Activated CD4-positive, alpha-beta T cell treated with anti-CD3 and anti-CD28 coated beads, Interleukin-2, amount 50 U/mL, for 24 hours (primary cell): Measurements from ENCODE around the gene ZNF491.
"Not testable (repeated sequence)": the region's sequence is repeated elsewhere in the genome, so short reads cannot be mapped to it uniquely, and the experiment has no call there.

Experiments used
- DNase-seq, 2 donors: peaks; one replicate each; pipeline ENCODE4 v3.0.0-alpha.2; 2020; ENCODE audit warnings: low read depth in 1 of 2, low spot score in 1 of 2

ZNF491 gene

DNA sequence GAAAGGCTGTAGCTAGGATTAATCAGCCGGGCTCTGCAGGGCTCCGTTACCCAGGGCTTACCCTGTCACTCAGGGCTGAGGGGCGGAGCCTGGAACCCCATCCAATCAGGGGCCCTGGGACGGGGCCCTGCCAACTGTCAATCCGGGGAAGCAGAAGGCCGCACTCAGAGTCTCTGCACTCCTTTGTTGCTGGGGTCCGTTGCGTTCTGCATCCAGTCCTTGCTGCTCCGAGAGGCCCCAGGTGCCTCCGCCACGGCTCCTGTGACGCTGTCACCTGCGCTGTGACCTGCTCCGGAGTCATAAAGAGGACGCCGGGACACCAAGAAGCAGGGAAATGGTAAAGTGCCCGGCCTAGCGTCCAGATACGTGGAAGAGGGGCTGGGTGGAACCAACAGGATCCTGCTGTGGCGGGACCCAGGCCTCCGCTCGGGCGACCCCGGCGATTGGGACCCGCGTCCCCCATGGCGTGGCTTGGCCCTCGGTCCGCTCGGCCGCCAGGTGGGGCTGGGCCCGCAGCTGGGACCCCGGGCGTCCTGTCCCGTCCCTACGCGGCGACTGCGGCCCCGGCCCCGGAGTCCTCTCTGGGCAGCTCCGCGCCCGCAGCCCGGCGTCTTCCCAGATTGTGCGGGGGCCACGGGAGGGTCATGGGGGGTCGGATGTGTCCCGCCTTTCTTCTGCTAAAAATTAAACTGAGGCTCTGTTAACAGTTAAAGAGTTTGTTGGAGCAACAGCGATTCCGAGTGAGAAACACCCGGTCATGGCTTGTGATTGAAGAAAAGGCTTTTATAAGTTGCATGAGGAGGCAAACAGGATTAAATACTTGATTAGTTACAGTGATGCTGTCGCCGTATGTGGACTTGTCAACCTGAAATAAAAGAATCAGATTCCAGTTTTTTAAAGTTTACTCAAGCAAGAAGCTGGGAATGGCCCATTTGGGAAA lies at the start of gene ZNF491:
ZNF491 (plus strand) TSS at position 133 of the 940 bp plus-strand sequence. CDS start 7,431 bp downstream, outside the sequence.
- peak; percentile 60 to 81 for DNase-seq

DNA sequence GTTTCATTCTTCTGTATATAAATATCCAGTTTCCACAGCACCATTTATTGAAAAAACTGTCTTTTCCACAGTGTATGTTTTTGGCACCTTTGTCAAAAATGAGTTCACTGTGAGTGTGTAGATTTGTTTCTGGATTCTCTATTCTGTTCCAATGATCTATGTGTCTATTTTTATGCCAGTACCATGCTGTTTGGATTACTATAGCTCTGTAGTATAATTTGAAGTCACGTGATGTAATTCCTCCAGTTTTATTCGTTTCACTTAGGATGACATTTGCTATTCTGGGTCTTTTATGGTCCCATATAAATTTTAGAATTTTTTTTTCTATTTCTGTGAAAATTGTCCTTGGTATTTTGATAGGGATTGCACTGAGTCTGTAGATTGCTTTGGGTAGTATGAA lies 48.6 kb upstream of the ZNF491 start:
- DNase-seq = no peak

DNA sequence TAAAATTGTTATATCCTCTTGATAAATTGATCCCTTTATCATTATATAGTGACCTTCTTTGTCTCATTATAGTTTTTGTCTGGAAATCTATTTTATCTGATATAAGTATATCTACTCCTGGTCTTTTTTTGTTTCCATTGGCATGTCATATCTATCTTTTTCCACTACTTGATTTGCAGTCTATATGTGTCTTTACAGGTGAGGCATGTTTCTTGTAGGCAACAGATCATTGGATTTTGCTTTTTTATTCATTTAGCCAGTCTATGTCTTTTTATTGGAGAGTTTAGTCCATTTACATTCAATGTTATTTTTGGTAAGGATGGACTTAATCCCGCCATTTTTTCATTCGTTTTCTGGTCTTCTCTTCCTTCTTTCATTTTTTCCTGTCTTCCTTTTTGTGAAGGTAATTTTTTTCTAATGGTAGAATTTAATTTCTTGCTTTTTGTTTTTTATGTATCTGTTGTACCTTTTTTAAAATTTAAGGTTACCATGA lies 46.0 kb upstream of the ZNF491 start:
- no peak for DNase-seq

- DNase-seq = no peak
Measured at GRCh38 chr19:11754663-11755062, 43.7 kb upstream of the ZNF491 start.

DNA sequence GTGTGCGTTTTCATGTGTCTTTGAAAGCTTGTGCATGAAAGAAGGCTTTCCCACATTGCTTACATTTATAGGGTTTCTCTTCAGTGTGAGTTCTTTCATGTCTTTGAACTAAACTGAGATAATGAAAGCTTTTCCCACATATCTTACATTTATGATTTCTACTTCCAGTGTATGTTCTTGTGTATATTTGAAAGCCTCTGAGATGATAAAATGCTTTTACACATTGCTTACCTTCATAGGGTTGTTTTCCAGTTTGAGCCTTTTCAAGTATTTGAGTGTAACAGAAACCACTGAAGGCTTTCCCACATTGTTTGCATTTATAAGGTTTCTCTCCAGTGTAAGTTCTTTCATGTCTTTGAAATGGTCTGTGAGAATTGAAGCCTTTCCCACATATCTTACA lies 41.4 kb upstream of the ZNF491 start:
- no peak for DNase-seq

GRCh38 chr19:11759805-11760204 lies 38.5 kb upstream of the ZNF491 start:
- DNase-seq = no peak

DNA sequence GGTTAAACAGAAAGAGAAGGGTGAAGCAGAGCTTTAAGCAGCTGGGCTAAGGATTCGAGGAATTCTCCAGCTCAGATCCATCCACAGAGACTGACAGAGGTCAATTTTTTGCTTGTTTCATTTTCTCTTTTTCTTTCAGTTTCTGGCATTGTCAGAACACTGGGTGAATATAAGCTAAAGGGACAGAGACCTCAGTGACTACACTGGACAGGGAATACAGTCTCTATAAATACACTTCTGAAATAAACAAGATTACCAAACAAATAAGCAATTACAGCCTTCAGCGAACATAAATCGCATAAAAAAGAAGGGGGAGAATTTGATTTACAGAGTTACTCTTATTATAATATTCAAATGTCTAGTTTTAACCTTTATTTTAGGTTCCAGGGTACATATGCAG lies 35.2 kb upstream of the ZNF491 start:
- DNase-seq = no peak

DNA sequence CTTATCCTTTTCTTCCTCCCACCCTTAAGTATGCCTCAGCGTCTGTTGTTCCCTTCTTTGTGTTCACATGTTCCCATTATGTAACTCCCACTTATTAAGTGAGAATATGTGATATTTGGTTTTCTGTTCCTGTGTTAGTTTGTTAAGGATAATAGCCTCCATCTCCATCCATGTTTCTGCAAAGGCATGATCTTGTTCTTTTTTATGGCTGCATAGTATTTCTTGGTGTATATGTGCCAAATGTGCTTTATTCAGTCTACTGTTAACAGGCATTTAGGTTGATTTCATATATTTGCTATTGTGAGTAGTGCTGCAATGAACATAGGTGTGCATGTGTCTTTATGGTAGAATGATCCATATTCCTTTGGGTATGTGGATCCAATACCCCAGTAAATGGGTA lies 34.7 kb upstream of the ZNF491 start:
- DNase-seq = no peak

DNA sequence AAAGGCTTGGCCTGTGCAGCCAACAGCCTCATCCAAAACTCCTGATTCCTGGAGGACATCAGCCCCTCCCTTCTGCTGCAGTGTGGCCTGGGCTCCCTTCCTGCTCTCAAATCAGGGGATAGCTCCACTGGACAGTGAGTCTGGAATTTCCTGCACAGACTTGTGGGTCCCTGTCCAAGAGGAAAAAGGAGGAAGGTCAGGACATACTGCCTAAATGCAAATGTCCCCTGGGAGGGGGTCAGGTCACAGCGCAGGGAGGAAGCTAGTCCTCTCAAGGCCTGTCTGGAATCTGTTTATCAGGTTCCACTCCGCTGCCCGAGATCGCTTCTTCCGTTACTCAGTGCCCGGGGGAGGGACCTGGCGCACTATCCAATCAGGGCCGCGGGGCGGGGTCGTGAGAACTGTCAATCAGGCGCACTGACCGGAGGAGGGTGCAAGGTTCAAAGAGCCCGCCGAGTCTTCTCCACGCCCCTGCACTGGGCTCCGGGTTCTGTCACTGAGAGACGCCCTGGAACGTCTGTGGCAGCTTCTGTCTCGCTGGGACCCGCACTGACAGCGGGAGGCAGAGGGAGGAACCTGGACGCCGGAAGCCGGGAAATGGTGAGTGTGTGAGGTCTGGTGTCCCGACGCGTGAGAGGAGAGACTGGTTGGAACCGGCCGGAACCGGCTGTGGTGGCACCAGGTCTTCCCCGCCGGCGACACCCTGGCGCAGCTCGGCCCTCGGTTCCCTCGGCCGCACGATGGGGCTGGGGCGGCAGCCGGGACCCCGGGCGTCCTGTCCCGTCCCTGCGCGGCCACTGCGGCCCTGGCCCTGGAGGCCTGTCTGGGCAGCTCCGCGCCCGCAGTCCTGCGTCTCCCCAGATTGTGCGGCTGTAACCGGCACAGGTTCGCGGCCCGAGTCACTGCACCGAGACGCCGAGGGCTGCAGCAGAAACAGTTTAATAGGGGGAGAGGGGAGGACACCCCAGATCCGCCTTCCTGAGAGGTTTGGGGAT lies 31.4 kb upstream of the ZNF491 start, which contains the start of gene ZNF441:
ZNF441 (plus strand) TSS at position 404 of the 995 bp plus-strand sequence; CDS start at position 598, 194 bp downstream.
- DNase-seq = peak; percentile 88 to 94

DNA sequence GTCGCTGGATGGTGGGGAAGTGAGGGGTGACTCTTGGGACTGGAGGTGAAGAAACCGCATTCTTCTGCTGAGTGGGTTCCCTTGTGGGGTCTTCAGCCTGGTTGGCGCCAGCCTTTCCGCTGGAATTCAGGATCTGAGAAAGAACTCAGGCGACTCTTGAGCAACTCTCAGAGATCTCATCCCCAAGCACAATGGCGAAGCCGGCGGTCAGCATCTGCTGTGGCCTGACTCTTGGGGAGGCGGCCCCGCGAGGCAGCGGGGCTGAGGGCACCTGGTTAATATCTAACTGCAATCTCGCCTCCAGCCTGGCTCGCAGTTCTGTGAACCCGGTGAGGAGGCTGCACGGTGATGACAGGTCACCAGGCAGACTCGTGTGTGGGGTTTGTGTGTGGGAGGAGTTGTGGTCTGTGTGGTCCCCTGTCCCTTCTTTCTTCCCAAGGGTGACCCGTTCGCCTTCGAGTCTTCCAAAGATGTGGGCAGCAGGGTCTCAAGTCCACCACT lies 30.6 kb upstream of the ZNF491 start:
- DNase-seq = no peak

GRCh38 chr19:11769995-11770394 lies 28.3 kb upstream of the ZNF491 start:
- no peak for DNase-seq

GRCh38 chr19:11771520-11771919 lies 26.8 kb upstream of the ZNF491 start:
- DNase-seq = not testable (repeated sequence)

GRCh38 chr19:11776669-11777068 lies 21.7 kb upstream of the ZNF491 start:
- not testable (repeated sequence) for DNase-seq

DNA sequence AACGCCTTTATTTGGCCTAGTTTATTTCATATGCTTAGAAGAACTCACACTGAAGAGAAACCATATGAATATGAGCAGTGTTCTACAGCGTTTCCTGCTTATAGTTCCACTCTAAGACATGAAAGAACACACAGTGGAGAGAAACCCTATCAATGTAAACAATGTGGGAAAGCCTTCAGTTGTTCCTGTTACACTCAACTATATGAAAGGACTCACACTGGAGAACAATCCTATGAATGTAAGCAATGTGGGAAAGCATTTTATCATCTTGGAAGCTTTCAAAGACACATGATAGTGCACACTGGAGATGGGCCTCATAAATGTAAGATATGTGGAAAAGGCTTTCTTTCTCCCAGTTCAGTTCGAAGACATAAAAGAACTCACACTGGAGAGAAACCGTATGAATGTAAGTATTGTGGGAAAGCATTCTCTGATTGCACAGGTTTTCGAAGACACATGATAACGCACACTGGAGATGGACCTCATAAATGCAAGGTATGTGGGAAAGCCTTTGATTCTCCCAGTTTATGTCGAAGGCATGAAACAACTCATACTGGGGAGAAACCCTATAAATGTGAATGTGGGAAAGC lies 17.8 kb upstream of the ZNF491 start:
- DNase-seq = no peak

GRCh38 chr19:11781295-11782057 lies 16.8 kb upstream of the ZNF491 start:
- DNase-seq = no peak

- no peak for DNase-seq
Measured at GRCh38 chr19:11783767-11784166, 14.6 kb upstream of the ZNF491 start.

- DNase-seq = no peak
Measured at GRCh38 chr19:11784356-11784755, 14.0 kb upstream of the ZNF491 start.

- DNase-seq = no peak
Measured at GRCh38 chr19:11787536-11787935, 10.8 kb upstream of the ZNF491 start.

DNA sequence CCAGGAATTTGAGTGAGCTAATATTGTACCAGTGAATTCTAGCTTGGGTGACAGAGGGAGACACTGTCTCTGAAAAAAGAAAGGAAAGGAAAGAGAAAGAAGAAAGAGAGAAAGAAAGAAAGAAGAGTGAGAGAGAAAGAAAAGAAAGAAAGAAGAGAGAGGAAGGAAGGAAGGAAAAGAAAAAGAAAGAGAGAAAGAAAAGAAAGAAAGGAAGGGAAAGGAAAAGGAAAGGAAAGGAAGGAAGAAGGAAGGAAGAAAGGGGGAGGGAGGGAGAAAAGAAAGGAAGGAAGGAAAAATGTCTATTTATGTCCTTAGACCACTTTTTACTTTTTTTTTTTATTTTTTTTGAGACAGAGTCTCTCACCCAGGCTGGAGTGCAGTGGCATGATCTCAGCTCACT lies 5.4 kb upstream of the ZNF491 start:
- no peak for DNase-seq

GRCh38 chr19:11797491-11797890 lies 832 bp upstream of the ZNF491 start:
- DNase-seq = peak; percentile 36 to 78
